ENCODE results near the gene MAP2K5. TPM values are rescaled to one million over a fixed set of nuclear protein-coding genes. Genes with fewer than 3 reads are reported as not detected.

Gene MAP2K5
- total and polyA plus RNA-seq, 10 of the 15 experiments (the other 5 are each of a cell fraction or from before 2014, with no cell fraction given): 1.3 to 19.4 (median 9.6) TPM

- Histone ChIP-seq H2AFZ (ENCODE audit: control insufficient read depth, low read depth, low read length) (no peak overlapping the region), H3K9ac (ENCODE audit: control insufficient read depth, insufficient read depth, low read length) (no peak overlapping the region), H3K27ac (ENCODE audit: control insufficient read depth, insufficient read depth) (no peak overlapping the region), H3K4me3 (no peak overlapping the region), H3K4me2 (ENCODE audit: control insufficient read depth, insufficient read depth) (no peak overlapping the region), H3K4me1 (ENCODE audit: control insufficient read depth, insufficient read depth, low read length) (peaks cover 17% of the 10 kb centered on the region), H3K79me2 (ENCODE audit: control insufficient read depth, insufficient read depth, low read length) (no peaks in the 10 kb centered on the region), H3K27me3 (replicated peaks in 1 of 2; ENCODE audit: control insufficient read depth in 2 of 2, insufficient read depth in 2 of 2, low read length in 1 of 2) (peaks cover 29 to 42% of the 10 kb centered on the region in 2 experiments), H4K20me1 (ENCODE audit: control insufficient read depth, insufficient read depth) (no peaks in the 10 kb centered on the region; the same call in 1 of the 2 replicates), H3K9me3 (replicated peaks; ENCODE audit: control insufficient read depth, insufficient read depth, low read length) (no peaks in the 10 kb centered on the region; the same call in 1 of the 3 replicates), H3K36me3 (ENCODE audit: control insufficient read depth in 2 of 2, insufficient read depth in 2 of 2, low read length in 1 of 2) (no peaks in the 10 kb centered on the region)
- TF ChIP-seq GABPA (IDR thresholded peaks at IDR 0.05; ENCODE audit: low read depth): no peak
- peak; percentile 17 to 47 (median 45); a peak in 4 of 6 replicates for TF ChIP-seq CTCF (IDR thresholded peaks at IDR 0.05 in 2 of 3, conservative IDR thresholded peaks at IDR 0.05 in 1 of 3; ENCODE audit: control insufficient read depth in 2 of 3, extremely low read depth in 1 of 3, insufficient read depth in 1 of 3, low read depth in 3 of 3, low read length in 3 of 3)
- peak; percentile 37; the same call in 1 of the 2 replicates for TF ChIP-seq RAD21 (IDR thresholded peaks at IDR 0.05; ENCODE audit: insufficient read depth, low read depth, low read length)
- SMC1A ChIA-PET (ENCODE audit: uncharacterized antibody, unreplicated experiment): interaction anchor here (0.7 to 3.3 kb wide), 14 partner anchors 11 to 431 kb away, joined by 3 to 37 read pairs (median 4); no protein-coding TSS in a partner anchor
- intact Hi-C loops (cut with micrococcal nuclease; ENCODE audit: unreplicated experiment): loop anchor here (10.0 kb wide), 1 partner anchor 227 kb away; no protein-coding TSS in a partner anchor
- DNase-seq (ENCODE audit: low read depth, low spot score): no peak
- RAD21 ChIA-PET (ENCODE audit: unreplicated experiment): interaction anchor here (0.9 to 2.7 kb wide), 14 partner anchors 9 to 886 kb away, joined by 3 to 22 read pairs (median 4); partner anchors contain the start of gene C15orf61
- no peak for ATAC-seq
- POLR2A ChIA-PET: interaction anchor here (1.0 kb wide), 1 partner anchor 331 kb away, joined by 3 read pairs; no protein-coding TSS in a partner anchor
- in situ Hi-C loops (cut with MboI): no loop called here
- no TSS peak for BruUV-seq (replicated peaks)
- WGBS (ENCODE audit: insufficient coverage, insufficient replicate concordance, low lambda C conversion rate, missing lambda C conversion rate): 42% methylated on average over 9 of the region's 9 CpGs
- no peak for FAIRE-seq
- CTCF ChIA-PET: interaction anchor here (0.6 to 2.8 kb wide), 25 partner anchors 13 to 885 kb away, joined by 3 to 40 read pairs (median 4); no protein-coding TSS in a partner anchor
These were observed 289.6 kb downstream of the MAP2K5 start for GRCh38 chr15:67832031-67832551.

All from GM12878 (cell line).